ENCODE results near the gene TEX54. TPM values are rescaled to one million over a fixed set of nuclear protein-coding genes. Genes with fewer than 3 reads are reported as not detected.

The TEX54 gene
- under 1 TPM in 1 of 5 experiments, not detected in 4; 0.89 TPM for total RNA-seq
- 1 to 10 TPM; 1.6 to 2.1 TPM for polyA plus RNA-seq
- not detected for total RNA-seq

GRCh38 chr11:62832336-62833234 is at the start of gene TEX54:
Gene TEX54, minus strand, starts transcription at chr11:62832841.
- H3K9me3 Mint-ChIP-seq, result no peaks in the 10 kb centered on the region
- peak in 1 of 9 donors; percentile 38 for DNase-seq
- Histone ChIP-seq H3K9me3 (ENCODE audit: control insufficient read depth in 2 of 3, low read length in 3 of 3) (no peaks in the 10 kb centered on the region), H3K27me3 (ENCODE audit: control insufficient read depth in 2 of 2, insufficient read depth in 2 of 2, low read length in 2 of 2) (no peaks in the 10 kb centered on the region), H3K27ac (ENCODE audit: low read depth, low read length) (peak within 1 kb of the TSS; percentile 99), H3K4me1 (ENCODE audit: control insufficient read depth in 2 of 2, insufficient read depth in 2 of 2, low read length in 2 of 2) (peaks cover 16 to 17% of the 10 kb centered on the region in 2 donors), H3K4me3 (ENCODE audit: low read length) (peak within 1 kb of the TSS; percentile 95), H3K36me3 (ENCODE audit: control insufficient read depth in 2 of 3, insufficient read depth in 3 of 3, low read length in 3 of 3) (peaks cover 3 to 49% (median 10%) of the 10 kb centered on the region in 3 experiments)
- H3K4me3 Mint-ChIP-seq, result peak within 1 kb of the TSS; percentile 87 to 99 (median 96)
- ChIA-PET POLR2A (interaction anchor here (0.7 to 7.5 kb wide), 29 partner anchors 8 to 241 kb away, joined by 3 to 122 read pairs (median 6); partner anchors contain the start of genes C11orf98, CSKMT, HNRNPUL2 and INTS5), CTCF (interaction anchor here (1.1 to 1.3 kb wide), 2 partner anchors 46 to 49 kb away, joined by 3 read pairs; partner anchors contain the start of gene SLC3A2)
- peaks cover 15 to 58% (median 45%) of the 10 kb centered on the region in 7 donors for H3K4me1 Mint-ChIP-seq
- peak; percentile 0 for ATAC-seq
- H3K27me3 Mint-ChIP-seq, result no peaks in the 10 kb centered on the region
- intact Hi-C loops (cut with micrococcal nuclease), result loop anchor here (1.0 to 5.0 kb wide), 12 partner anchors 8 to 240 kb away; partner anchors contain the start of genes HNRNPUL2 (in 2 of the 2), NXF1 (in 2 of the 2), TMEM179B (in 2 of the 2) and TAF6L (in 1 of the 2)
- H3K27ac Mint-ChIP-seq, result peak within 1 kb of the TSS; percentile 93 to 100 (median 99)
- H3K36me3 Mint-ChIP-seq, result peaks cover 3 to 21% (median 8%) of the 10 kb centered on the region in 5 donors

- intact Hi-C loops (cut with micrococcal nuclease), result loop anchor here (5.0 kb wide), 3 partner anchors 480 to 800 kb away; partner anchors contain the start of genes INCENP (in 1 of the 2) and RTN3 (in 1 of the 2)
These were observed 49.7 kb upstream of the TEX54 start for GRCh38 chr11:62882431-62882749.

GRCh38 chr11:62881579-62882430 is 49.2 kb upstream of the TEX54 start:
- H3K27me3 ChIP-seq (ENCODE audit: control insufficient read depth in 2 of 2, insufficient read depth in 2 of 2, low read length in 2 of 2), result no peaks in the 10 kb centered on the region
- ChIA-PET CTCF (interaction anchor here (0.6 to 3.0 kb wide), 11 partner anchors 12 to 290 kb away, joined by 3 to 15 read pairs (median 4); partner anchors contain the start of genes C11orf98, CSKMT, STX5 and TEX54), POLR2A (interaction anchor here (0.7 to 5.1 kb wide), 41 partner anchors 8 to 1106 kb away, joined by 3 to 99 read pairs (median 5); partner anchors contain the start of genes C11orf98, CSKMT, EEF1G and HNRNPUL2)
- H3K36me3 Mint-ChIP-seq, result peaks cover 8 to 44% (median 29%) of the 10 kb centered on the region in 5 donors
- no peaks in the 10 kb centered on the region for H3K9me3 Mint-ChIP-seq
- peak overlapping the region; percentile 94 for H3K27ac ChIP-seq (ENCODE audit: low read depth, low read length)
- peak; percentile 74 to 97 (median 86) for DNase-seq
- peak; percentile 79 for ATAC-seq
- H3K36me3 ChIP-seq (ENCODE audit: control insufficient read depth in 2 of 3, insufficient read depth in 3 of 3, low read length in 3 of 3), result peaks cover 24 to 48% (median 38%) of the 10 kb centered on the region in 3 experiments
- H3K4me1 Mint-ChIP-seq, result peaks cover 35 to 60% (median 53%) of the 10 kb centered on the region in 7 donors
- intact Hi-C loops (cut with micrococcal nuclease), result loop anchor here (1.0 to 5.0 kb wide), 20 partner anchors 20 to 800 kb away; partner anchors contain the start of genes HNRNPUL2 (in 2 of the 2), NXF1 (in 2 of the 2), EEF1G (in 1 of the 2) and INCENP (in 1 of the 2)
- no peaks in the 10 kb centered on the region for H3K9me3 ChIP-seq (ENCODE audit: control insufficient read depth in 2 of 3, low read length in 3 of 3)
- peak overlapping the region; percentile 98 to 100 (median 100) for H3K4me3 Mint-ChIP-seq
- peak overlapping the region; percentile 98 to 100 (median 99) for H3K27ac Mint-ChIP-seq
- peak overlapping the region; percentile 97 for H3K4me3 ChIP-seq (ENCODE audit: low read length)
- peaks cover 0 to 4% (median 0%) of the 10 kb centered on the region in 5 donors for H3K27me3 Mint-ChIP-seq
- H3K4me1 ChIP-seq (ENCODE audit: control insufficient read depth in 2 of 2, insufficient read depth in 2 of 2, low read length in 2 of 2), result peaks cover 34 to 35% of the 10 kb centered on the region in 2 donors

More at GRCh38 chr11:62882431-62882749, 49.7 kb upstream of the TEX54 start:
- Histone ChIP-seq H3K27ac (ENCODE audit: low read depth, low read length) (peak overlapping the region; percentile 94), H3K4me1 (ENCODE audit: control insufficient read depth in 2 of 2, insufficient read depth in 2 of 2, low read length in 2 of 2) (peaks cover 34 to 35% of the 10 kb centered on the region in 2 donors), H3K36me3 (ENCODE audit: control insufficient read depth in 2 of 3, insufficient read depth in 3 of 3, low read length in 3 of 3) (peaks cover 30 to 54% (median 39%) of the 10 kb centered on the region in 3 experiments), H3K27me3 (ENCODE audit: control insufficient read depth in 2 of 2, insufficient read depth in 2 of 2, low read length in 2 of 2) (no peaks in the 10 kb centered on the region), H3K9me3 (ENCODE audit: control insufficient read depth in 2 of 3, low read length in 3 of 3) (no peaks in the 10 kb centered on the region), H3K4me3 (ENCODE audit: low read length) (peak overlapping the region; percentile 97)
- H3K36me3 Mint-ChIP-seq, result peaks cover 8 to 48% (median 34%) of the 10 kb centered on the region in 5 donors
- ChIA-PET POLR2A (interaction anchor here (0.7 to 5.1 kb wide), 17 partner anchors 10 to 1105 kb away, joined by 3 to 99 read pairs (median 11); partner anchors contain the start of genes LRRN4CL, NXF1, POLR2G and STX5), CTCF (interaction anchor here (0.8 to 1.3 kb wide), 2 partner anchors 26 to 153 kb away, joined by 3 to 4 read pairs; no protein-coding TSS in a partner anchor)
- peak overlapping the region; percentile 98 to 100 (median 99) for H3K27ac Mint-ChIP-seq
- ATAC-seq (no peak), DNase-seq (no peak)
- H3K27me3 Mint-ChIP-seq, result peaks cover 0 to 4% (median 0%) of the 10 kb centered on the region in 5 donors
- H3K4me1 Mint-ChIP-seq, result peaks cover 39 to 60% (median 55%) of the 10 kb centered on the region in 7 donors
- peak overlapping the region; percentile 98 to 100 (median 100) for H3K4me3 Mint-ChIP-seq
- H3K9me3 Mint-ChIP-seq, result no peaks in the 10 kb centered on the region

GRCh38 chr11:62880803-62881578 is 48.4 kb upstream of the TEX54 start, which contains the start of gene SLC3A2:
Gene SLC3A2, plus strand, starts transcription at chr11:62880896. Its CDS starts 128 bp downstream, at chr11:62881024.
- peak within 1 kb of the TSS; percentile 98 to 100 (median 100) for H3K4me3 Mint-ChIP-seq
- POLR2A ChIA-PET, result interaction anchor here (0.5 to 5.1 kb wide), 44 partner anchors 9 to 1436 kb away, joined by 3 to 99 read pairs (median 4); partner anchors contain the start of genes C11orf98, CSKMT, EEF1G and HNRNPUL2
- peak; percentile 80 to 90 (median 87) for DNase-seq
- peak within 1 kb of the TSS; percentile 98 to 100 (median 99) for H3K27ac Mint-ChIP-seq
- Histone ChIP-seq H3K36me3 (ENCODE audit: control insufficient read depth in 2 of 3, insufficient read depth in 3 of 3, low read length in 3 of 3) (peaks cover 17 to 40% (median 31%) of the 10 kb centered on the region in 3 experiments), H3K27me3 (ENCODE audit: control insufficient read depth in 2 of 2, insufficient read depth in 2 of 2, low read length in 2 of 2) (no peaks in the 10 kb centered on the region), H3K4me1 (ENCODE audit: control insufficient read depth in 2 of 2, insufficient read depth in 2 of 2, low read length in 2 of 2) (peaks cover 34 to 35% of the 10 kb centered on the region in 2 donors), H3K27ac (ENCODE audit: low read depth, low read length) (peak within 1 kb of the TSS; percentile 94), H3K4me3 (ENCODE audit: low read length) (peak within 1 kb of the TSS; percentile 97), H3K9me3 (ENCODE audit: control insufficient read depth in 2 of 3, low read length in 3 of 3) (no peaks in the 10 kb centered on the region)
- peaks cover 0 to 4% (median 0%) of the 10 kb centered on the region in 5 donors for H3K27me3 Mint-ChIP-seq
- CTCF ChIA-PET, result interaction anchor here (0.6 to 3.0 kb wide), 12 partner anchors 17 to 504 kb away, joined by 3 to 15 read pairs (median 4); partner anchors contain the start of genes C11orf98, CSKMT, STX5 and TEX54
- H3K36me3 Mint-ChIP-seq, result peaks cover 8 to 41% (median 29%) of the 10 kb centered on the region in 5 donors
- peak; percentile 88 for ATAC-seq
- peaks cover 34 to 60% (median 53%) of the 10 kb centered on the region in 7 donors for H3K4me1 Mint-ChIP-seq
- no peaks in the 10 kb centered on the region for H3K9me3 Mint-ChIP-seq
- intact Hi-C loops (cut with micrococcal nuclease), result loop anchor here (1.0 to 5.0 kb wide), 22 partner anchors 19 to 801 kb away; partner anchors contain the start of genes HNRNPUL2 (in 2 of the 2), NXF1 (in 2 of the 2), ZBTB3 (in 2 of the 2) and EEF1G (in 1 of the 2)
